K562 (cell line): Measurements from ENCODE around the gene WNK1. TPM values are rescaled to one million over a fixed set of nuclear protein-coding genes. Genes with fewer than 3 reads are reported as not detected.

ENCODE experiments used
- ATAC-seq: fragments of 200-7000 bp; cut with Tn5 transposase; 3 replicates; pipeline ENCODE4 v1.9.1; 2020; ENCODE audit warnings: moderate library complexity
- BruUV-seq: library from RNA; stranded (reverse); fragments of 400-500 nt; replicated peaks from 2 replicates; lab custom pipeline; 2021; lab: Mats Ljungman, UMichigan
- CTCF ChIA-PET: fragments of 300-600 bp; formaldehyde crosslinking; extraction: SDS; loops from one replicate; lab custom pipeline; 2021; ENCODE audit warnings: low intra/inter-chr PET ratio; lab: Yijun Ruan, JAX
- POLR2A ChIA-PET: fragments of 300-600, 350-650 bp; sonication (Branson Sonifier 250); formaldehyde crosslinking; extraction: SDS; loops from one replicate; lab custom pipeline; 2021; ENCODE audit warnings: antibody characterized with exemption, inconsistent platforms; lab: Yijun Ruan, JAX
- DNase-seq, 4 experiments: peaks; one replicate each; pipeline versions ENCODE4 v3.0.0 to v3.0.0-alpha.2; 2011 to 2018; ENCODE audit warnings: low spot score in 3 of 4, mixed read lengths in 3 of 4; ENCODE audit errors: extremely low read depth in 1 of 4
- FAIRE-seq: peaks from 2 replicates; lab custom pipeline; 2011; peaks lifted over from hg19 to GRCh38; lab: Jason Lieb, UNC
- H2AFZ ChIP-seq: 2 replicates; pipeline ENCODE4 v1.6.0; 2011; ENCODE audit warnings: low read depth, low read length, control low read depth, inconsistent platforms
- H3K27ac ChIP-seq: fragments of 200-600 bp; 3 replicates; pipeline ENCODE4 v1.8.0; 2011; ENCODE audit warnings: low read depth, mild to moderate bottlenecking, control low read depth, inconsistent platforms, low read length, moderate library complexity, mixed read lengths; ENCODE audit errors: extremely low read depth
- H3K27me3 ChIP-seq, 2 experiments: fragments of 300-600 bp in 1 of 2; 2 replicates in 1 of 2; 3 replicates in 1 of 2; pipeline versions ENCODE4 v1.6.0 to v1.8.0; 2011; ENCODE audit warnings: inconsistent platforms in 2 of 2, low read length in 2 of 2, mild to moderate bottlenecking in 1 of 2, mixed read lengths in 1 of 2, moderate library complexity in 1 of 2; ENCODE audit not compliant: control insufficient read depth in 2 of 2, insufficient read depth in 2 of 2
- H3K36me3 ChIP-seq: fragments of 300-600 bp; 3 replicates; pipeline ENCODE4 v1.8.0; 2011; ENCODE audit warnings: mild to moderate bottlenecking, low read length, inconsistent platforms; ENCODE audit not compliant: control insufficient read depth, insufficient read depth
- H3K4me1 ChIP-seq, 2 experiments: fragments of 200-600 bp in 1 of 2; replicated peaks in 1 of 2; 2 replicates in 1 of 2; 3 replicates in 1 of 2; pipeline versions ENCODE4 v1.5.1 to v1.8.0; 2011; ENCODE audit warnings: inconsistent platforms in 2 of 2, low read length in 2 of 2, mild to moderate bottlenecking in 1 of 2, mixed read lengths in 1 of 2, moderate library complexity in 1 of 2; ENCODE audit not compliant: control insufficient read depth in 2 of 2, insufficient read depth in 2 of 2
- H3K4me2 ChIP-seq: 2 replicates; pipeline ENCODE4 v1.6.1; 2011; ENCODE audit warnings: low read length, control low read depth, inconsistent platforms, mixed read lengths; ENCODE audit not compliant: insufficient read depth
- H3K4me3 ChIP-seq: fragments of 200-600 bp; sonication (generic), shearing (Covaris generic); 2 replicates; pipeline ENCODE4 v1.5.1; 2016; ENCODE audit warnings: control low read depth, inconsistent platforms
- H3K79me2 ChIP-seq: fragments of 200-600 bp; 3 replicates; pipeline ENCODE4 v1.8.0; 2011; ENCODE audit warnings: low read length, inconsistent platforms; ENCODE audit not compliant: control insufficient read depth, insufficient read depth
- H3K9ac ChIP-seq, 2 experiments: 2 replicates each; pipeline versions ENCODE4 v1.6.0 to v1.6.1; 2011; ENCODE audit warnings: low read depth in 2 of 2, low read length in 2 of 2, control low read depth in 1 of 2, inconsistent platforms in 1 of 2, mild to moderate bottlenecking in 1 of 2, mixed read lengths in 1 of 2; ENCODE audit not compliant: insufficient read depth in 1 of 2
- H3K9me1 ChIP-seq: one replicate; pipeline ENCODE4 v1.6.0; 2011; ENCODE audit warnings: inconsistent platforms, mild to moderate bottlenecking, low read length, moderate library complexity; ENCODE audit not compliant: control insufficient read depth, insufficient read depth
- H3K9me3 ChIP-seq: replicated peaks from 2 replicates; pipeline ENCODE4 v1.5.1; 2011; ENCODE audit warnings: low read depth, low read length, inconsistent platforms; ENCODE audit not compliant: control insufficient read depth, insufficient read depth
- H4K20me1 ChIP-seq: replicated peaks from 2 replicates; pipeline ENCODE4 v1.6.1; 2011; ENCODE audit warnings: low read length, inconsistent platforms, mixed read lengths; ENCODE audit not compliant: control insufficient read depth, insufficient read depth
- ETV5 ChIP-seq: sonication (generic); formaldehyde crosslinking; IDR thresholded peaks from 2 replicates; pipeline ENCODE4 v1.4.0; 2020; ENCODE audit warnings: low read depth, mild to moderate bottlenecking, missing genetic modification reagents
- FOXA1 ChIP-seq: fragments of 450-650 bp; IDR thresholded peaks from 2 replicates; pipeline ENCODE4 v1.6.1; 2016; ENCODE audit warnings: mild to moderate bottlenecking, borderline replicate concordance
- FUS ChIP-seq: fragments of 200-400 bp; formaldehyde crosslinking; optimal IDR thresholded peaks from 2 replicates; pipeline ENCODE3; 2017; ENCODE audit warnings: low read depth, low read length
- HBP1 ChIP-seq: fragments of 450-650 bp; formaldehyde crosslinking; IDR thresholded peaks from 2 replicates; pipeline ENCODE4 v1.4.0; 2022; ENCODE audit warnings: missing genetic modification characterization
- MEF2D ChIP-seq: conservative IDR thresholded peaks from 2 replicates; pipeline ENCODE4 v1.6.1; 2016; ENCODE audit warnings: low read depth, missing genetic modification characterization, missing compliant biosample characterization
- NR3C1 ChIP-seq: sonication (generic); formaldehyde crosslinking; IDR thresholded peaks from 2 replicates; pipeline ENCODE4 v1.8.1; 2022; ENCODE audit warnings: missing genetic modification reagents
- PPARD ChIP-seq: fragments of 250-450 bp; sonication (Bioruptor Pico); IDR thresholded peaks from 2 replicates; pipeline ENCODE4 v1.8.0; 2022; ENCODE audit warnings: inconsistent platforms, mild to moderate bottlenecking, moderate library complexity
- TCF3 ChIP-seq: sonication (generic); formaldehyde crosslinking; IDR thresholded peaks from 2 replicates; pipeline ENCODE4 v1.4.0; 2020; ENCODE audit warnings: mild to moderate bottlenecking, missing genetic modification reagents
- VEZF1 ChIP-seq: fragments of 200-800 bp; sonication (Bioruptor generic); IDR thresholded peaks from 2 replicates; pipeline ENCODE4 v1.6.1; 2017; ENCODE audit warnings: missing genetic modification characterization, missing compliant biosample characterization
- ZBED1 ChIP-seq: IDR thresholded peaks from 2 replicates; pipeline ENCODE4 v1.6.1; 2014
- ZNF133 ChIP-seq: fragments of 250-450 bp; sonication (Bioruptor Pico); IDR thresholded peaks from 2 replicates; pipeline ENCODE4 v1.4.0; 2020; ENCODE audit warnings: mild to moderate bottlenecking
- ZNF41 ChIP-seq: fragments of 250-450 bp; sonication (Bioruptor Pico); conservative IDR thresholded peaks from 2 replicates; pipeline ENCODE4 v1.4.0; 2020; ENCODE audit warnings: mild to moderate bottlenecking
- ZNF444 ChIP-seq: fragments of 250-450 bp; sonication (Bioruptor Pico); IDR thresholded peaks from 2 replicates; pipeline ENCODE4 v1.4.0; 2020; ENCODE audit warnings: mild to moderate bottlenecking, moderate library complexity
- ZNF449 ChIP-seq: fragments of 250-450 bp; sonication (Bioruptor Pico); IDR thresholded peaks from 2 replicates; pipeline ENCODE4 v1.8.0; 2022; ENCODE audit warnings: moderate library complexity, mild to moderate bottlenecking, inconsistent platforms
- ZNF586 ChIP-seq: fragments of 450-650 bp; formaldehyde crosslinking; conservative IDR thresholded peaks from 2 replicates; pipeline ENCODE4 v1.4.0; 2020; ENCODE audit warnings: mild to moderate bottlenecking, moderate library complexity
- ZNF764 ChIP-seq: fragments of 250-450 bp; sonication (Bioruptor Pico); IDR thresholded peaks from 2 replicates; pipeline ENCODE4 v1.4.0; 2020; ENCODE audit warnings: low read depth, mild to moderate bottlenecking, moderate library complexity
- WGBS: fragments of 100-300 bp; shearing (Covaris generic); methylation state at CpG from one replicate; pipeline ENCODE4 v1.1.6; 2016; ENCODE audit warnings: low coverage, mixed read lengths; ENCODE audit not compliant: insufficient coverage; ENCODE audit errors: missing lambda C conversion rate; 5-methylcytosine and 5-hydroxymethylcytosine counted together
- in situ Hi-C: fragments of 300-500 bp; cut with MboI; formaldehyde crosslinking; loops from 4 replicates; pipeline ENCODE4 v1.15.0; 2018; ENCODE audit warnings: inconsistent platforms, mixed read lengths
- intact Hi-C: fragments of 100-400 bp; cut with micrococcal nuclease; formaldehyde crosslinking; loops from 2 replicates; pipeline ENCODE4 v1.14.2; 2022
- polyA plus RNA-seq, 8 experiments: library from polyadenylated mRNA; depleted of rRNA in 4 of 8; stranded (reverse) in 5 of 8; unstranded in 3 of 8; fragments of >200 nt; fragmentation: Nextera tagmentation in 2 of 8; fragmentation: Illumina TruSeq in 1 of 8; extraction: Ambion mirVana in 2 of 8; extraction: Trizol in 1 of 8; gene quantifications; 2 replicates each; pipeline versions ENCODE4 v1.2.1 to v1.2.3, GENCODE V29; 2011 to 2014; ENCODE audit warnings: inconsistent platforms in 1 of 8, missing spikeins in 1 of 8
- total RNA-seq, 7 experiments: library from RNA; depleted of rRNA in 6 of 7; stranded (reverse); fragments of >200 nt in 6 of 7; fragmentation: Illumina TruSeq in 2 of 7; extraction: Trizol in 2 of 7; gene quantifications; 2 replicates each; pipeline versions ENCODE4 v1.2.1 to v1.2.3, GENCODE V29; 2011 to 2021; ENCODE audit warnings: low replicate concordance in 1 of 7

The WNK1 gene
- total and polyA plus RNA-seq, 9 of the 15 experiments (the other 6 are each of a cell fraction or from before 2014, with no cell fraction given), result 4.3 to 73.9 (median 31.0) TPM

- 72% methylated on average over 2 of the region's 2 CpGs for WGBS
- DNase-seq (no peak), ATAC-seq (no peak), FAIRE-seq (no peak)
- Histone ChIP-seq H2AFZ (no peak overlapping the region), H3K4me3 (no peak overlapping the region), H3K4me2 (no peak overlapping the region), H3K4me1 (peaks cover under 1 to 2% of the 10 kb centered on the region in 2 experiments; a peak in 3 of 5 replicates), H3K79me2 (peaks cover 88% of the 10 kb centered on the region), H3K9me3 (no peaks in the 10 kb centered on the region), H3K27ac (no peak overlapping the region), H3K9me1 (no peaks in the 10 kb centered on the region), H3K36me3 (peaks cover 38% of the 10 kb centered on the region; the same call in 1 of the 3 replicates), H3K9ac (no peak overlapping the region), H3K27me3 (no peaks in the 10 kb centered on the region), H4K20me1 (peaks cover 4% of the 10 kb centered on the region; the same call in 1 of the 2 replicates)
- no TSS peak for BruUV-seq
- POLR2A ChIA-PET, result no interaction called here
- CTCF ChIA-PET, result interaction anchor here (2.1 kb wide), 1 partner anchor 237 kb away, joined by 9 read pairs; no protein-coding TSS in a partner anchor
- in situ Hi-C loops (loop anchor here (5.0 kb wide), 1 partner anchor 246 kb away; no protein-coding TSS in a partner anchor), intact Hi-C loops (loop anchor here (5.0 kb wide), 2 partner anchors 61 to 236 kb away; partner anchors contain the start of gene WNK1)
- TF ChIP-seq VEZF1 (CRISPR knock-in tag), result no peak
- no peak for TF ChIP-seq ZBED1
- TF ChIP-seq PPARD (CRISPR knock-in tag), result no peak
- no peak for TF ChIP-seq HBP1 (CRISPR knock-in tag)
- no peak for TF ChIP-seq ETV5
- TF ChIP-seq NR3C1 (CRISPR knock-in tag), result no peak
- TF ChIP-seq FOXA1, result no peak
- TF ChIP-seq ZNF764 (CRISPR knock-in tag), result no peak
- TF ChIP-seq ZNF444, result no peak
- TF ChIP-seq FUS, result no peak
- no peak for TF ChIP-seq MEF2D (tag)
- no peak for TF ChIP-seq ZNF133
- TF ChIP-seq ZNF449 (CRISPR knock-in tag), result no peak
- no peak for TF ChIP-seq ZNF586 (CRISPR knock-in tag)
- TF ChIP-seq ZNF41, result no peak
- no peak for TF ChIP-seq TCF3 (CRISPR knock-in tag)
Observed at GRCh38 chr12:812950-813349, 60.6 kb downstream of the WNK1 start.
